ENCODE data around the gene MATR3. TPM values are rescaled to one million over a fixed set of nuclear protein-coding genes. Genes with fewer than 3 reads are reported as not detected.
"Not testable (repeated sequence)": the region's sequence is repeated elsewhere in the genome, so short reads cannot be mapped to it uniquely, and the experiment has no call there.

MATR3 gene
- total RNA-seq, 1 donor from 2014 or later: 58.8 TPM

GRCh38 chr5:139354186-139354585 is 60.6 kb downstream of the MATR3 start:
- no peaks in the 10 kb centered on the region for H3K4me1 ChIP-seq

GRCh38 chr5:139355900-139356299 is 62.4 kb downstream of the MATR3 start:
- DNase-seq (ENCODE audit: low spot score in 2 of 2); H3K27ac ChIP-seq; intact Hi-C loops (cut with DNase I); H3K4me3 ChIP-seq; H3K27me3 ChIP-seq; H3K36me3 ChIP-seq; H3K9me3 ChIP-seq; H3K4me1 ChIP-seq: not testable (repeated sequence)

More at GRCh38 chr5:139354186-139354585, 60.6 kb downstream of the MATR3 start:
- intact Hi-C loops (cut with DNase I): no loop called here
- no peak overlapping the region for H3K4me3 ChIP-seq
- H3K9me3 ChIP-seq: no peaks in the 10 kb centered on the region
- TF ChIP-seq, protein P1, sequence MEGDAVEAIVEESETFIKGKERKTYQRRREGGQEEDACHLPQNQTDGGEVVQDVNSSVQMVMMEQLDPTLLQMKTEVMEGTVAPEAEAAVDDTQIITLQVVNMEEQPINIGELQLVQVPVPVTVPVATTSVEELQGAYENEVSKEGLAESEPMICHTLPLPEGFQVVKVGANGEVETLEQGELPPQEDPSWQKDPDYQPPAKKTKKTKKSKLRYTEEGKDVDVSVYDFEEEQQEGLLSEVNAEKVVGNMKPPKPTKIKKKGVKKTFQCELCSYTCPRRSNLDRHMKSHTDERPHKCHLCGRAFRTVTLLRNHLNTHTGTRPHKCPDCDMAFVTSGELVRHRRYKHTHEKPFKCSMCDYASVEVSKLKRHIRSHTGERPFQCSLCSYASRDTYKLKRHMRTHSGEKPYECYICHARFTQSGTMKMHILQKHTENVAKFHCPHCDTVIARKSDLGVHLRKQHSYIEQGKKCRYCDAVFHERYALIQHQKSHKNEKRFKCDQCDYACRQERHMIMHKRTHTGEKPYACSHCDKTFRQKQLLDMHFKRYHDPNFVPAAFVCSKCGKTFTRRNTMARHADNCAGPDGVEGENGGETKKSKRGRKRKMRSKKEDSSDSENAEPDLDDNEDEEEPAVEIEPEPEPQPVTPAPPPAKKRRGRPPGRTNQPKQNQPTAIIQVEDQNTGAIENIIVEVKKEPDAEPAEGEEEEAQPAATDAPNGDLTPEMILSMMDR (IDR thresholded peaks at IDR 0.05): no peak
- DNase-seq (ENCODE audit: low spot score in 2 of 2): no peak
- H3K27me3 ChIP-seq: no peaks in the 10 kb centered on the region
- H3K27ac ChIP-seq: no peak overlapping the region
- H3K36me3 ChIP-seq: peaks cover 0 to 5% of the 10 kb centered on the region in 2 donors

DNA sequence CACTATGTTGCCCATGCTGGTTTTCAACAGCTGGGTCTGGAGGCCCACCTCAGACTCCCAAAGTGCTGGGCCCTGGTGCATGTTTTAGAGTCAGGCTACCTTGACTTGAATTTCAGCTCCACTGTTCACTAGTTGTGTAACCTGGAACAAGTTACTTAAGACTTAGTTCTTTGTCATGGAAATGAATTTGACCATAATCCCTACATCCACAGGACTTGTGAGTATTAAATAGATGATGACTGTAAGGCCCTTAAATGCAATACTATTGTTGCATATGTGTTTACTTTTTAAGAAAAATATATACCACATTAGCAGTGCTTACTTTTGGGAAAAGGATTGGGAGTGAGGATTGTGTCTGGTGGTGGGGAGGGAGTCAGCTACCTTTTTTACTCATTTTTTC is 64.5 kb downstream of the MATR3 start:
- no peak for DNase-seq (ENCODE audit: low spot score in 2 of 2)
- intact Hi-C loops (cut with DNase I): no loop called here
- no peaks in the 10 kb centered on the region for H3K9me3 ChIP-seq
- TF ChIP-seq, protein P1 (IDR thresholded peaks at IDR 0.05): no peak
- no peak overlapping the region for H3K27ac ChIP-seq
- peaks cover 0 to 5% of the 10 kb centered on the region in 2 donors for H3K36me3 ChIP-seq
- no peak overlapping the region for H3K4me3 ChIP-seq
- H3K4me1 ChIP-seq: no peaks in the 10 kb centered on the region
- H3K27me3 ChIP-seq: no peaks in the 10 kb centered on the region

DNA sequence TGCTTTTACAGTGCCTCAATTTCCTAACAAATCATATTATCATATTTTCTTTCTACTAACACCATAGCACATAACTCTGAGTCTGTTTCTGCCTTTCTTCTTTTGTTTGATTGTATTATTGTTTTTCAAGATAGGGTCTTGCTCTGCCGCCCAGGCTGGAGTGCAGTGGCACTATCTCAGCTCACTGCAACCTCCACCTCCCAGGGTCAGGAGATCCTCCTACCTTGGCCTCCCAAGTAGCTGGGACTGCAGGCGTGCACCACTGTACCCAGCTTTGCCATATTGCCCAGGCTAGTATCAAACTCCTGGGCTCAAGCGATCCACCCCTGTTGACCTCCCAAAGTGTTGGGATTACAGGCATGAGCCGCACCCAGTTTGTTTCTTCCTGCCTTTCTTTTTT is 66.8 kb downstream of the MATR3 start:
- intact Hi-C loops (cut with DNase I): no loop called here
- no peak for DNase-seq (ENCODE audit: low spot score in 2 of 2)
- H3K4me1 ChIP-seq: no peaks in the 10 kb centered on the region
- H3K27me3 ChIP-seq: no peaks in the 10 kb centered on the region
- H3K9me3 ChIP-seq: no peaks in the 10 kb centered on the region
- H3K4me3 ChIP-seq: no peak overlapping the region
- peaks cover 21 to 26% of the 10 kb centered on the region in 2 donors for H3K36me3 ChIP-seq
- no peak overlapping the region for H3K27ac ChIP-seq
- TF ChIP-seq, protein P1 (IDR thresholded peaks at IDR 0.05): no peak

DNA sequence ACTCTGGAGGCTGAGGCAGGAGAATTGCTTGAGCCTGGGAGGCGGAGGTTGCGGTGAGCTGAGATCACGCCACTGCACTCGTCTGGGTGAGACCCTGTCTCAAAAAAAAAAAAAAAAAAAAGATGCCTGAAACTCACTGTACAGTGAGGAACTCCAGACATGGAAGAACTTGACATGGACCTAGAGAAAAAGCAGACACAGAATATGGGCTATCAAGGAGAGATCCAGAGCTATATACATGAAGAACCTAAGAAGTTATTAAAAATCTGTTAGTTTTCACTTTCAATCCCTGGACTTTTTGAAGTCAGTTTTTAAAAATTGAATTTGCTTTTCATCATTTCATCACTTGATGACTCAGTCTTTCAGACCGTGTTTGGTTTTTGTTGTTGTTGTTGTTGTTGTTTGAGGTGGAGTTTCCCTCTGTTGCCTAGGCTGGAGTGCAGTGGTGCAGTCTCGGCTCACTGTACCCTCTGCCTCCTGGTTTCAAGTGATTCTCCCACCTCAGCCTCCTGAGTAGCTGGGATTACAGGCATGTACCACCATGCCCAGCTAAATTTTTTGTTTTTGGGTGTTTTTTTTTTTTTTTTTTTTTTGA is 68.4 kb downstream of the MATR3 start:
- intact Hi-C loops (cut with DNase I): no loop called here
- no peak for DNase-seq (ENCODE audit: low spot score in 2 of 2)
- TF ChIP-seq, protein P1 (IDR thresholded peaks at IDR 0.05): no peak
- H3K27me3 ChIP-seq: no peaks in the 10 kb centered on the region
- H3K4me3 ChIP-seq: no peak overlapping the region
- peaks cover 37 to 41% of the 10 kb centered on the region in 2 donors for H3K36me3 ChIP-seq
- H3K27ac ChIP-seq: no peak overlapping the region
- H3K4me1 ChIP-seq: no peaks in the 10 kb centered on the region
- no peaks in the 10 kb centered on the region for H3K9me3 ChIP-seq

DNA sequence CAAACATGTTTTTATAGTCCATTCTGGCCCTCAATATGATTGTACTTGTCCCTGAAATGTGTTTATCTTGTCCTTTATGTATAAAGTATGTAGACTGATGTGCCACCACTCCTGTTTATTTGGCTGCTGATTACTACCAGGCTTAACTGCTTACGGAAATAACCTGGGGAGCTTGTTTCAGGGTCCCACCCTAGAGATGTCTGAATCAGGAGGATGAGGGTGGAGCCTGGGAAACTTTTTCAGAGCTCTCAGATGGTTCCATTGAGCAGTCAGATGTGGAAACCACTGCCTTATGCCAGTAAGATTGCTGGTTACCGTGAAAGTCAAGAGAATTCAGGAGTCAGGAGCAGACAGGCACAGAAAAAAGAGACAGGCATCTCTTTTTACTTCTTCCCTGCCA is 70.4 kb downstream of the MATR3 start:
- no peaks in the 10 kb centered on the region for H3K27me3 ChIP-seq
- intact Hi-C loops (cut with DNase I): no loop called here
- peaks cover 52 to 54% of the 10 kb centered on the region in 2 donors for H3K36me3 ChIP-seq
- H3K4me3 ChIP-seq: no peak overlapping the region
- no peaks in the 10 kb centered on the region for H3K4me1 ChIP-seq
- TF ChIP-seq, protein P1 (IDR thresholded peaks at IDR 0.05): no peak
- no peak for DNase-seq (ENCODE audit: low spot score in 2 of 2)
- H3K9me3 ChIP-seq: no peaks in the 10 kb centered on the region
- H3K27ac ChIP-seq: no peak overlapping the region

All from ascending aorta (tissue), 2 donors.